ENCODE measurements around the gene ABCA2. TPM values are rescaled to one million over a fixed set of nuclear protein-coding genes. Genes with fewer than 3 reads are reported as not detected.

Gene ABCA2
- total RNA-seq, 1 donor from 2014 or later: 2.7 TPM

- Mint-ChIP-seq H3K9me3 (no peaks in the 10 kb centered on the region), H3K4me3 (no peak overlapping the region), H3K27ac (no peak overlapping the region), H3K36me3 (peaks cover 3% of the 10 kb centered on the region), H3K27me3 (ENCODE audit: insufficient read depth, low read depth) (peaks cover 9% of the 10 kb centered on the region), H3K4me1 (peaks cover 6% of the 10 kb centered on the region)
- Histone ChIP-seq H3K36me3 (no peaks in the 10 kb centered on the region), H3K9me3 (ENCODE audit: low read depth) (no peaks in the 10 kb centered on the region), H3K79me2 (ENCODE audit: low read depth) (no peaks in the 10 kb centered on the region), H3K27me3 (no peaks in the 10 kb centered on the region), H2AFZ (replicated peaks) (no peak overlapping the region), H3K4me2 (no peak overlapping the region), H3K9ac (no peak overlapping the region), H3K27ac (no peak overlapping the region), H4K20me1 (ENCODE audit: low read depth) (no peaks in the 10 kb centered on the region), H3K4me3 (no peak overlapping the region), H3K4me1 (no peaks in the 10 kb centered on the region), H3F3A (ENCODE audit: low read depth) (no peaks in the 10 kb centered on the region)
- DNase-seq (ENCODE audit: low spot score): no peak
- TF ChIP-seq EZH2 (IDR thresholded peaks at IDR 0.05): no peak
- TF ChIP-seq CTCF (IDR thresholded peaks at IDR 0.05): no peak
- no peak for TF ChIP-seq EZH2phosphoT487 (IDR thresholded peaks at IDR 0.05)
Measured at GRCh38 chr9:136958898-136959850, 68.9 kb downstream of the ABCA2 start.

GRCh38 chr9:136958473-136958872 is 69.6 kb downstream of the ABCA2 start:
- H3K27me3 ChIP-seq: no peaks in the 10 kb centered on the region
- no peak for DNase-seq (ENCODE audit: low spot score)
- Mint-ChIP-seq H3K27ac (no peak overlapping the region), H3K9me3 (no peaks in the 10 kb centered on the region), H3K27me3 (ENCODE audit: insufficient read depth, low read depth) (peaks cover 9% of the 10 kb centered on the region), H3K4me3 (no peak overlapping the region), H3K36me3 (peaks cover 3% of the 10 kb centered on the region), H3K4me1 (peaks cover 6% of the 10 kb centered on the region)
- no peaks in the 10 kb centered on the region for H3F3A ChIP-seq (ENCODE audit: low read depth)
- H3K36me3 ChIP-seq: no peaks in the 10 kb centered on the region
- H3K4me1 ChIP-seq: no peaks in the 10 kb centered on the region
- H2AFZ ChIP-seq (replicated peaks): no peak overlapping the region
- H4K20me1 ChIP-seq (ENCODE audit: low read depth): no peaks in the 10 kb centered on the region
- no peak overlapping the region for H3K4me3 ChIP-seq
- no peak overlapping the region for H3K9ac ChIP-seq
- TF ChIP-seq CTCF (IDR thresholded peaks at IDR 0.05): no peak
- no peak overlapping the region for H3K4me2 ChIP-seq
- no peak overlapping the region for H3K27ac ChIP-seq
- H3K9me3 ChIP-seq (ENCODE audit: low read depth): no peaks in the 10 kb centered on the region
- H3K79me2 ChIP-seq (ENCODE audit: low read depth): no peaks in the 10 kb centered on the region

- no peak for DNase-seq (ENCODE audit: low spot score)
- Histone ChIP-seq H3K4me3 (no peak overlapping the region), H3K36me3 (no peaks in the 10 kb centered on the region), H3K27me3 (no peaks in the 10 kb centered on the region), H3F3A (ENCODE audit: low read depth) (no peaks in the 10 kb centered on the region), H3K79me2 (ENCODE audit: low read depth) (no peaks in the 10 kb centered on the region), H3K27ac (no peak overlapping the region), H3K9me3 (ENCODE audit: low read depth) (no peaks in the 10 kb centered on the region), H3K4me1 (no peaks in the 10 kb centered on the region), H2AFZ (replicated peaks) (no peak overlapping the region), H4K20me1 (ENCODE audit: low read depth) (no peaks in the 10 kb centered on the region), H3K4me2 (no peak overlapping the region), H3K9ac (no peak overlapping the region)
- no peak overlapping the region for H3K4me3 Mint-ChIP-seq
- peaks cover 9% of the 10 kb centered on the region for H3K27me3 Mint-ChIP-seq (ENCODE audit: insufficient read depth, low read depth)
- peaks cover 4% of the 10 kb centered on the region for H3K4me1 Mint-ChIP-seq
- H3K36me3 Mint-ChIP-seq: peaks cover 3% of the 10 kb centered on the region
- no peaks in the 10 kb centered on the region for H3K9me3 Mint-ChIP-seq
- H3K27ac Mint-ChIP-seq: no peak overlapping the region
- TF ChIP-seq CTCF (IDR thresholded peaks at IDR 0.05) (no peak), EZH2 (IDR thresholded peaks at IDR 0.05) (no peak), EZH2phosphoT487 (IDR thresholded peaks at IDR 0.05) (no peak)
Measured at GRCh38 chr9:136957901-136958300, 70.1 kb downstream of the ABCA2 start.
